HepG2 (cell line): Measurements from ENCODE around the gene ADI1. TPM values are rescaled to one million over a fixed set of nuclear protein-coding genes. Genes with fewer than 3 reads are reported as not detected.

Experiments used
- ATF7-NPFF ChIP-seq: sonication (generic); formaldehyde crosslinking; IDR thresholded peaks from 2 replicates; pipeline ENCODE4 v1.8.1; 2023; ENCODE audit warnings: mild to moderate bottlenecking, low read depth, missing genetic modification reagents, moderate library complexity
- E2F5 ChIP-seq: sonication (generic); formaldehyde crosslinking; conservative IDR thresholded peaks from 2 replicates; pipeline ENCODE4 v1.4.0; 2020; ENCODE audit warnings: missing genetic modification reagents
- FOXK2 ChIP-seq: fragments of 450-650 bp; IDR thresholded peaks from 2 replicates; pipeline ENCODE4 v1.6.1; 2016
- NPAS2 ChIP-seq: sonication (generic); formaldehyde crosslinking; IDR thresholded peaks from 2 replicates; pipeline ENCODE4 v1.8.0; 2022; ENCODE audit warnings: mild to moderate bottlenecking, missing genetic modification reagents, borderline replicate concordance
- NRL ChIP-seq: sonication (generic); formaldehyde crosslinking; IDR thresholded peaks from 2 replicates; pipeline ENCODE4 v1.5.0; 2020; ENCODE audit warnings: missing genetic modification reagents, mild to moderate bottlenecking, moderate library complexity, borderline replicate concordance
- PAF1 ChIP-seq: IDR thresholded peaks from 2 replicates; pipeline ENCODE4 v1.6.1; 2016; ENCODE audit warnings: missing genetic modification reagents, missing compliant biosample characterization
- SKIL ChIP-seq: sonication (generic); formaldehyde crosslinking; IDR thresholded peaks from 2 replicates; pipeline ENCODE4 v1.8.0; 2022; ENCODE audit warnings: missing genetic modification reagents, mild to moderate bottlenecking, moderate library complexity, borderline replicate concordance
- TBL1XR1 ChIP-seq: fragments of 150-350 bp; IDR thresholded peaks from 2 replicates; pipeline ENCODE4 v1.6.1; 2014; ENCODE audit warnings: borderline replicate concordance, low read length; ENCODE audit not compliant: partially characterized antibody
- TCF12 ChIP-seq, 2 experiments: fragments of 450-650 bp in 1 of 2; sonication (generic) in 1 of 2; formaldehyde crosslinking in 1 of 2; IDR thresholded peaks; 2 replicates each; pipeline versions ENCODE4 v1.6.1 to v1.8.0; 2017 to 2022; ENCODE audit warnings: antibody characterized with exemption in 1 of 2, mild to moderate bottlenecking in 1 of 2, missing genetic modification reagents in 1 of 2, moderate library complexity in 1 of 2
- TCF7L2 ChIP-seq: IDR thresholded peaks from 2 replicates; pipeline ENCODE4 v1.6.1; 2011; ENCODE audit warnings: mild to moderate bottlenecking, low read depth, low read length, moderate library complexity
- ZBTB7B ChIP-seq: sonication (generic); formaldehyde crosslinking; IDR thresholded peaks from 2 replicates; pipeline ENCODE4 v1.4.0; 2020; ENCODE audit warnings: missing genetic modification reagents
- ZEB1 ChIP-seq: IDR thresholded peaks from 2 replicates; pipeline ENCODE4 v1.6.1; 2012; ENCODE audit warnings: mild to moderate bottlenecking, low read depth, inconsistent platforms; ENCODE audit not compliant: insufficient replicate concordance
- ZNF10 ChIP-seq: sonication (generic); formaldehyde crosslinking; IDR thresholded peaks from 2 replicates; pipeline ENCODE4 v1.4.0; 2020; ENCODE audit warnings: mild to moderate bottlenecking, low read depth, missing genetic modification reagents, borderline replicate concordance
- ZNF138 ChIP-seq: sonication (generic); formaldehyde crosslinking; IDR thresholded peaks from 2 replicates; pipeline ENCODE4 v1.5.0; 2020; ENCODE audit warnings: mild to moderate bottlenecking, low read depth, missing genetic modification reagents
- ZNF335 ChIP-seq: sonication (generic); formaldehyde crosslinking; IDR thresholded peaks from 2 replicates; pipeline ENCODE4 v1.4.0; 2020; ENCODE audit warnings: missing genetic modification reagents
- ZNF446 ChIP-seq: sonication (generic); formaldehyde crosslinking; IDR thresholded peaks from 2 replicates; pipeline ENCODE4 v1.5.0; 2020; ENCODE audit warnings: mild to moderate bottlenecking, missing genetic modification reagents
- ZNF589 ChIP-seq: sonication (generic); formaldehyde crosslinking; conservative IDR thresholded peaks from 2 replicates; pipeline ENCODE4 v1.8.0; 2022; ENCODE audit warnings: mild to moderate bottlenecking, moderate library complexity, missing genetic modification reagents
- ZNF724P ChIP-seq: sonication (generic); formaldehyde crosslinking; IDR thresholded peaks from 2 replicates; pipeline ENCODE4 v1.8.0; 2022; ENCODE audit warnings: missing genetic modification reagents, borderline replicate concordance
- ZNF790 ChIP-seq: sonication (generic); formaldehyde crosslinking; IDR thresholded peaks from 2 replicates; pipeline ENCODE4 v1.8.0; 2022; ENCODE audit warnings: missing genetic modification reagents, mild to moderate bottlenecking, borderline replicate concordance
- ZSCAN12 ChIP-seq: sonication (generic); formaldehyde crosslinking; IDR thresholded peaks from 2 replicates; pipeline ENCODE4 v1.9.0; 2021; ENCODE audit warnings: mild to moderate bottlenecking, missing genetic modification reagents
- polyA plus RNA-seq, 8 experiments: library from polyadenylated mRNA; depleted of rRNA in 3 of 8; stranded (reverse) in 7 of 8; unstranded in 1 of 8; fragments of >200 nt; fragmentation: Illumina TruSeq in 4 of 8; extraction: Trizol in 4 of 8; gene quantifications; 2 replicates each; pipeline versions ENCODE4 v1.2.1 to v1.2.3, GENCODE V29; 2011 to 2016; ENCODE audit warnings: low read depth in 4 of 8, missing spikeins in 1 of 8, mixed read lengths in 1 of 8; ENCODE audit not compliant: insufficient read depth in 1 of 8
- total RNA-seq, 5 experiments: library from RNA; depleted of rRNA; stranded (reverse); fragments of >200 nt; fragmentation: Illumina TruSeq; extraction: Trizol; gene quantifications; 2 replicates each; pipeline ENCODE4 v1.2.3, GENCODE V29; 2016; ENCODE audit warnings: low read depth in 1 of 5
- TF ChIP-seq, protein P1 (sequence below): sonication (generic); formaldehyde crosslinking; IDR thresholded peaks from 2 replicates; pipeline ENCODE4 v1.4.0; 2020; ENCODE audit warnings: mild to moderate bottlenecking, missing genetic modification reagents
- TF ChIP-seq, protein P2 (sequence below): sonication (generic); formaldehyde crosslinking; conservative IDR thresholded peaks from 2 replicates; pipeline ENCODE4 v1.8.0; 2022; ENCODE audit warnings: mild to moderate bottlenecking, moderate library complexity, missing genetic modification reagents

ADI1 gene
- total and polyA plus RNA-seq, 2 of the 13 experiments (the other 11 are each of a cell fraction or from before 2014, with no cell fraction given): 28.7 to 123 TPM

DNA sequence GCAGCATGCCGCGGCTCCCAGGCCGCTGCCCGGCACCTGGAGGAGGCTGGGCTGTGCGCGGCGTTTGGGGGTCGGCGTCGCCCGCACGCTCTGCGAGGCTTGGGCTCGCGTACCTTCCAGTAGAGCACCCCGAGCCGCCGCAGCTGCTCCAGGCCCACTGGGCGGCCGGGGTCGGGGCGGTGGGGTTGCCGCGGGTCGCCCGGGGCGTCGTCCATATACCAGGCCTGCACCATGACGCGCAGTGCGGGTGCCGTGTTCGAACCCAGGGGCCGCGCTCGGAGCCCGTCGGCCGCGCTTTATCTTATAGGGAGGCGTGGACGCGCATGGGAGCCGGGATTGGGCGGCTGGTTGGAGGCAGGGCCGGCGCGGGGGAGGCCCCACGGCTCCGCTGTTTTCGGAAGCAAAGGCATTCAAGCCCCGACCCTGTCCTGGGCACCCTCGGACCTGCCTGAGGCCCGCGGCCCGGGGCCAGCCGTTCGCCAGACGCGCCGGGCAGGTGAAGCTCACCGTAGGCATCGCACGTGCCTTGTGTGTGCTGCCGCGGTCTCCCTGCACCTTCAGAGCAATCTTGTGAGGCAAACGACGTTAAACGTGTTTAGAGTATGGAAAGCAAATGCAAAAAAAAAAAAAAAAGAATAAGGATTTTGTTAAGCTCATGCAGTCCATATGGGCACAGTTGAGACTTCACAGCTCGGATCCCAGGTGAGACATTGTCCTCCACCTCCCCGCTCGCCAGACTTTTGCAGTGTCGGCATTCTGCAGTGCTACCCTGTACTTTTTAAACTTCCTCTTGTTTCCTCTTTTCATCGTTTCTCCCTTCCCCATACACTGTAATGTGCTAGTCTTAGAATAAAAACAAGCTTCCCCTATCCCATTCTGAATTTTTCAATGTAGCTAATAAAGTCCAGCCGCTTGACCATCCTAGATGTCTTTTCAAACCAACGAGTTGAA lies at the start of gene ADI1 (continued):
- TF ChIP-seq NRL (peak; percentile 97), TCF12 (IDR thresholded peaks at IDR 0.05) (no peak), TCF12 (CRISPR knock-in tag; IDR thresholded peaks at IDR 0.05) (peak; percentile 95), NPAS2 (no peak; the same call in 1 of the 2 replicates), PAF1 (CRISPR knock-in tag) (no peak), ZNF589 (CRISPR knock-in tag) (0 out of 2 replicates have a peak, but pooled peaks have one; percentile 25), ZNF138 (no peak), TBL1XR1 (no peak), ZBTB7B (peak; percentile 81; the same call in 1 of the 2 replicates), TCF7L2 (no peak), FOXK2 (no peak), ZNF335 (CRISPR knock-in tag) (no peak), ZEB1 (no peak), E2F5 (CRISPR knock-in tag) (peak; percentile 58), ZNF724P (CRISPR knock-in tag) (peak; percentile 95), ZSCAN12 (CRISPR knock-in tag) (peak; percentile 43; the same call in 1 of the 2 replicates), ZNF446 (peak; percentile 99), ZNF10 (CRISPR knock-in tag) (no peak), ZNF790 (no peak; the same call in 1 of the 2 replicates), SKIL (peak; percentile 54; the same call in 1 of the 2 replicates), ATF7-NPFF (CRISPR knock-in tag) (peak; percentile 96)
- TF ChIP-seq, protein P1, sequence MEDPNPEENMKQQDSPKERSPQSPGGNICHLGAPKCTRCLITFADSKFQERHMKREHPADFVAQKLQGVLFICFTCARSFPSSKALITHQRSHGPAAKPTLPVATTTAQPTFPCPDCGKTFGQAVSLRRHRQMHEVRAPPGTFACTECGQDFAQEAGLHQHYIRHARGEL: peak; percentile 84
- TF ChIP-seq, protein P2, sequence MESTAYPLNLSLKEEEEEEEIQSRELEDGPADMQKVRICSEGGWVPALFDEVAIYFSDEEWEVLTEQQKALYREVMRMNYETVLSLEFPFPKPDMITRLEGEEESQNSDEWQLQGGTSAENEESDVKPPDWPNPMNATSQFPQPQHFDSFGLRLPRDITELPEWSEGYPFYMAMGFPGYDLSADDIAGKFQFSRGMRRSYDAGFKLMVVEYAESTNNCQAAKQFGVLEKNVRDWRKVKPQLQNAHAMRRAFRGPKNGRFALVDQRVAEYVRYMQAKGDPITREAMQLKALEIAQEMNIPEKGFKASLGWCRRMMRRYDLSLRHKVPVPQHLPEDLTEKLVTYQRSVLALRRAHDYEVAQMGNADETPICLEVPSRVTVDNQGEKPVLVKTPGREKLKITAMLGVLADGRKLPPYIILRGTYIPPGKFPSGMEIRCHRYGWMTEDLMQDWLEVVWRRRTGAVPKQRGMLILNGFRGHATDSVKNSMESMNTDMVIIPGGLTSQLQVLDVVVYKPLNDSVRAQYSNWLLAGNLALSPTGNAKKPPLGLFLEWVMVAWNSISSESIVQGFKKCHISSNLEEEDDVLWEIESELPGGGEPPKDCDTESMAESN (CRISPR knock-in tag): peak; percentile 85; the same call in 1 of the 2 replicates
